ENCODE data around the gene SAMHD1. TPM values are rescaled to one million over a fixed set of nuclear protein-coding genes. Genes with fewer than 3 reads are reported as not detected.

Gene SAMHD1
- total and polyA plus RNA-seq, 11 donors: 13.9 to 164 (median 39.6) TPM

- ATAC-seq: no peak
- H3K36me3 ChIP-seq: peaks cover 0 to 100% (median 98%) of the 10 kb centered on the region in 9 donors
Observed at GRCh38 chr20:36904690-36905089, 46.8 kb downstream of the SAMHD1 start.

GRCh38 chr20:36895036-36895435 lies 56.5 kb downstream of the SAMHD1 start:
- TF ChIP-seq CTCF (IDR thresholded peaks at IDR 0.05) (no peak), POLR2A (IDR thresholded peaks at IDR 0.05) (no peak)
- H3K27me3 ChIP-seq: no peaks in the 10 kb centered on the region
- no peak overlapping the region for H3K4me3 ChIP-seq
- no peak for ATAC-seq
- 77 to 86% (median 79%) methylated on average over 2 of the region's 2 CpGs for WGBS, 4 donors
- H3K4me1 ChIP-seq: no peaks in the 10 kb centered on the region
- DNase-seq: no peak
- no peaks in the 10 kb centered on the region for H3K9me3 ChIP-seq
- H3K36me3 ChIP-seq: peaks cover 0 to 100% (median 94%) of the 10 kb centered on the region in 9 donors
- H3K27ac ChIP-seq: no peak overlapping the region
- intact Hi-C loops (cut with DNase I): no loop called here

More at GRCh38 chr20:36904690-36905089, 46.8 kb downstream of the SAMHD1 start:
- no peak overlapping the region for H3K4me3 ChIP-seq
- H3K27ac ChIP-seq: no peak overlapping the region
- intact Hi-C loops (cut with DNase I): no loop called here
- H3K4me1 ChIP-seq: no peaks in the 10 kb centered on the region
- H3K27me3 ChIP-seq: no peaks in the 10 kb centered on the region
- H3K9me3 ChIP-seq: no peaks in the 10 kb centered on the region
- DNase-seq: no peak
- TF ChIP-seq POLR2A (IDR thresholded peaks at IDR 0.05) (no peak), CTCF (IDR thresholded peaks at IDR 0.05) (no peak)
- 94 to 96% (median 95%) methylated on average over 2 of the region's 2 CpGs for WGBS, 4 donors

GRCh38 chr20:36893801-36894200 lies 57.7 kb downstream of the SAMHD1 start:
- WGBS, 4 donors: 83 to 93% (median 92%) methylated on average over 3 of the region's 3 CpGs
- no peak for DNase-seq
- intact Hi-C loops (cut with DNase I): no loop called here

GRCh38 chr20:36891211-36891610 lies 60.3 kb downstream of the SAMHD1 start:
- Histone ChIP-seq H3K27ac (no peak overlapping the region), H3K36me3 (peaks cover 0 to 76% (median 64%) of the 10 kb centered on the region in 9 donors), H3K27me3 (no peaks in the 10 kb centered on the region), H3K4me3 (no peak overlapping the region), H3K4me1 (peaks cover 0 to 16% (median 6%) of the 10 kb centered on the region in 12 donors), H3K9me3 (no peaks in the 10 kb centered on the region)
- TF ChIP-seq CTCF (IDR thresholded peaks at IDR 0.05) (no peak), POLR2A (IDR thresholded peaks at IDR 0.05) (no peak)
- WGBS, 4 donors: 82 to 89% (median 86%) methylated on average over 4 of the region's 4 CpGs
- ATAC-seq (no peak), DNase-seq (no peak)
- intact Hi-C loops (cut with DNase I): no loop called here

More at GRCh38 chr20:36893801-36894200, 57.7 kb downstream of the SAMHD1 start:
- no peaks in the 10 kb centered on the region for H3K27me3 ChIP-seq
- H3K36me3 ChIP-seq: peaks cover 0 to 100% (median 88%) of the 10 kb centered on the region in 9 donors
- no peak for ATAC-seq
- H3K4me3 ChIP-seq: no peak overlapping the region
- no peaks in the 10 kb centered on the region for H3K9me3 ChIP-seq
- no peaks in the 10 kb centered on the region for H3K4me1 ChIP-seq
- TF ChIP-seq CTCF (IDR thresholded peaks at IDR 0.05) (no peak), POLR2A (IDR thresholded peaks at IDR 0.05) (no peak)
- no peak overlapping the region for H3K27ac ChIP-seq
